GM18499 (cell line): Measurements from ENCODE around the gene TMEM42.

Experiments
- ATAC-seq: cut with Tn5 transposase; IDR thresholded peaks from one replicate; pipeline ENCODE4 v1.9.1; 2021; ENCODE audit warnings: moderate number of reproducible peaks; ENCODE audit not compliant: insufficient read depth, unreplicated experiment

The TMEM42 gene

DNA sequence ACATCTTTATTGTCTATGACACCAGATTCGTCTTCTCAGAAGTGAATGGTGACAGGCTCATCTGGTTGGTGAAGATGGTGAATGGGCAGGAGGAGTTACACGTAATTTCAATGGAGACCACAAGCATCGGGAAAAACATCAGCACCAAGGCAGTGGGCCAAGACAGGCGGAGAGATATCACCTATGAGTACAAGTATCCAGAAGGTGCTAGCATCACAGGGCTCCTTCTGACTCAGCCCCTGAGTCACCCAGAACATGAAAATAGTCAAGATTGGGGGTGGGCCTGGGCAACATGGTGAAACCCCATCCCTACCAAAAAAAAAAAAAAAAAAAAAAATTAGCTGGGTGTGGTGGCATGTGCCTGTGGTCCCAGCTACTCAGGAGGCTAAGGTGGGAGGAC is 45.3 kb downstream of the TMEM42 start:
- ATAC-seq = no peak

DNA sequence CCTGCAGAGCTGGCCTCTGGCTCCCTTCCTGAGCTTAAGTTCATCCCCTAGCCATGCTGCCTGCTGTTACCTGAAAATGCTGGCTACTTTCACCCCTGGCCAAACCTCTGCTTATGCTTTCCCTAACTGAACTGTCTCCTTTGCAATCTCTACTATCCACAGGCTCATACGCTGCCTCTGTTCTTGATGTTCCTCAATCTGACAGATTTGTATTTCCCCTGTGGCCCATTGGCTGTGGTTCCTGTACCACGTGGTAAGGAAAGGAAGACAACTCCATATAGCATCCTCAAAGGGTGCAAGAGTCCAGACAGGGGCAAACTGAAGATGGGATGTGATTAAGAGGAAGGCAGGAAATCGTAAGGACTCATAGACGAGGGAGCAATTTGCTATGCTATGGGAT is 45.9 kb downstream of the TMEM42 start:
- ATAC-seq = no peak

DNA sequence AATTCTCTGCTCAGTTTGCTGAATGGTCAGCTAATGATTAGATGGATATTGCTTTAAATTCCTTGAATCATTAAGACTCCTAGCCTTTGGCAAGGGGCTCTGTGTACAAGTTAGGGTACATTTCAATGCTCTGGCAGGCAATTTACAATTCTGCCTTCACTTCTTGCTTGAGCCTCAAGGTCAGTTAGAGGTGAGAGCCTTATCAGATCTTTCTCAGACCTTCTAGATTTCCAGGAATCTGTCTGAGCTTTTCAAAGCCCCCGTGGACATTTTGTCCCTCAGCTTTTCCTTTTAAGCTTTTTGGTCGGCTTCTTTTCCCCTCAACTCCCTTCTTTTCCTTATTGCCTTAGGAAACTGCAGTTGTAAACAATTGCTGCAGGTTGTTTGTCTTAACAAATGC is 47.4 kb downstream of the TMEM42 start:
- ATAC-seq = no peak

DNA sequence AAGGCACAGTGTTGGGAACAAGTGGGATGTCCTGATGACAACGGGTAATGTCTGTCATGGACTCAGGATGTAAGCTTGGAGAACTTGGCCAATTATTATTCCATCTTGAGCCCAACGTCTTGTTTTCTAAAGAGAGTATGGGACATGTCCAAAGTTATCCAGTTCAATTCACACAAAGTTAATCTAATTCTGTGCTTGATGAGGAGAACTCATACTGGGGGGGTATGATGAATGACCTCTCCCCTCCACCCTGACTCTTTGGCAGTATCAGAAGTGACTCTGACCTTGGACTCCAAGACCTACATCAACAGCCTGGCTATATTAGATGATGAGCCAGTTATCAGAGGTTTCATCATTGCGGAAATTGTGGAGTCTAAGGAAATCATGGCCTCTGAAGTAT is 49.0 kb downstream of the TMEM42 start:
- ATAC-seq = no peak

DNA sequence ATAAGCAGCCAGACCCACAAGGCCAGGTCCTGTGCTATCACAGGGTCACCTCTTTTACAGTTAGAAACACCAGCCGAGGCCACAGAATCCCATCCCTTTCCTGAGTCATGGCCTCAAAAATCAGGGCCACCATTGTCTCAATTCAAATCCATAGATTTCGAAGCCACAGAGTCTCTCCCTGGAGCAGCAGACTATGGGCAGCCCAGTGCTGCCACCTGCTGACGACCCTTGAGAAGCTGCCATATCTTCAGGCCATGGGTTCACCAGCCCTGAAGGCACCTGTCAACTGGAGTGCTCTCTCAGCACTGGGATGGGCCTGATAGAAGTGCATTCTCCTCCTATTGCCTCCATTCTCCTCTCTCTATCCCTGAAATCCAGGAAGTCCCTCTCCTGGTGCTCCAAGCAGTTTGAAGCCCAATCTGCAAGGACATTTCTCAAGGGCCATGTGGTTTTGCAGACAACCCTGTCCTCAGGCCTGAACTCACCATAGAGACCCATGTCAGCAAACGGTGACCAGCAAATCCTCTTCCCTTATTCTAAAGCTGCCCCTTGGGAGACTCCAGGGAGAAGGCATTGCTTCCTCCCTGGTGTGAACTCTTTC is 52.3 kb downstream of the TMEM42 start:
- no peak for ATAC-seq

DNA sequence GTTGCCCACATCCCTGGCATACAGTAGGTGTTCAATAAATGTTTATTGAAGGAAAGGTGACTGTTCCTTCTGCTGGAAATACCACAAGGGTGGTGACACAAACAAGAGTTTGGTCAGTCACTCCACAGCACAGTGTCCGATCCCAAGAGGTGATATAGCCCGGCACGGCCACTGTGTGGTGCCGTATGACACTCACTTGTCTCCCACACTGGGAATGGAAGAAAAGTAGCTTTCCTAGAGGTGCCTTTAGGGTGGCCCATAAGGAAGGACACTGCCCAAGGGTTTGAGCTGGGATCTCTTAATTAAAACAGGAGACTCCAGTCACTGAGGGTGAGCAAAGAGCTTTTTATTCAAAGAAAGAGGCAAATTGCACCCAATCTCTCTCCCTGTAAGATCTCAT is 53.2 kb downstream of the TMEM42 start:
- no peak for ATAC-seq
